ENCODE results near the gene KRT15. TPM values are rescaled to one million over a fixed set of nuclear protein-coding genes. Genes with fewer than 3 reads are reported as not detected.

The KRT15 gene
- total and polyA plus RNA-seq, 9 of the 15 experiments (the other 6 are each of a cell fraction or from before 2014, with no cell fraction given), result 0.28 to 4.4 (median 0.56) TPM

DNA sequence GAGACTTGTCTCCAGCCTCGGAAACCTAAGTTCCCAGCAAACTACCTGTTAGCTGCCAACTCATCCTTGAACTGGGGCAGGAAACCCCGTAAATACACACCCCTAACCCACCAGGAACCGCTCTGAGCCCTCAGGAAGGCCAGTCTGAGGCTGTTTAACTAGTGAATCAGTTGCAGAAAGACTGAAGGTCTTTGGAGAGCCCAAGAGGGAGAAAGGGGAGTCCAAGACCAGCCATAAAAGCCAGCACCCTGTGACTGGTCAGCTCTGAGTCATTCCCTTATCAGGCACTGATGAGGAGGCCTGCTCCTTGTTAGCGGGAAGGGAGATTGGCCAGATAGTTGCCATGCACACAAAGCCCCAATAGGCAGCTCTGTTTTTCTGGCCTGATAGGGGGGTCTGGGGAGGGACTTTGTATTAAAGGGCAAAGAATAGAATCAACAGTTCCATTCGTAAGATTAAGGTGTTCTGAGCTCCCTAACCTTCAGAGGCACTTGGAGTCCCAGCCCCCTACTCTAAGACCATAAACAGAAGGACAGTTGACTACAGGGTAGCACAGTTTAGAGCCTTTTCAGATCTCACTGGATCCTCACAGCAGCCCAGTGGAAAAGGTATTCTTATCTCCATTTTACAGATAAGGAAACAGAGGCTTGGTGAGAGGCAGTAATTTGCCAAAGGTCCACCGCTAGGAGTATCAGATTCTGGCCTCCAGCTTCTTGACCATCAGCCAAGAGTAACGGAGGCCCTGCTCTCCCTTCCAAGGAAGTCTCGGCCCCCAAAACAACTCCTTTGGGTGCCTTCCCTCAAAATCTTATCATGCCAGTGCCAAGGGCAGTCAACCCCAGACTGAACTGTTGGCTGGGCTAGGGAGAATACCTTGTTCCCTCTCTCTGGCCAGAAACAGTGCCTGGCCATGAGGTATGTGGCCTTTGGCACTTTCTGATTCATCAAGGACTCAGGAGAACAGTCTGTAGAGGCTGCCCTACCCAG is 11.7 kb upstream of the KRT15 start (continued):
- TF ChIP-seq, protein P1, sequence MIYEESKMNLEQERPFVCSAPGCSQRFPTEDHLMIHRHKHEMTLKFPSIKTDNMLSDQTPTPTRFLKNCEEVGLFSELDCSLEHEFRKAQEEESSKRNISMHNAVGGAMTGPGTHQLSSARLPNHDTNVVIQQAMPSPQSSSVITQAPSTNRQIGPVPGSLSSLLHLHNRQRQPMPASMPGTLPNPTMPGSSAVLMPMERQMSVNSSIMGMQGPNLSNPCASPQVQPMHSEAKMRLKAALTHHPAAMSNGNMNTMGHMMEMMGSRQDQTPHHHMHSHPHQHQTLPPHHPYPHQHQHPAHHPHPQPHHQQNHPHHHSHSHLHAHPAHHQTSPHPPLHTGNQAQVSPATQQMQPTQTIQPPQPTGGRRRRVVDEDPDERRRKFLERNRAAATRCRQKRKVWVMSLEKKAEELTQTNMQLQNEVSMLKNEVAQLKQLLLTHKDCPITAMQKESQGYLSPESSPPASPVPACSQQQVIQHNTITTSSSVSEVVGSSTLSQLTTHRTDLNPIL (CRISPR knock-in tag; IDR thresholded peaks at IDR 0.05), result no peak
- TF ChIP-seq SIN3B (IDR thresholded peaks at IDR 0.05; ENCODE audit: low read depth), result no peak
- no peak for TF ChIP-seq MED1 (CRISPR knock-in tag; IDR thresholded peaks at IDR 0.05; ENCODE audit: borderline replicate concordance)
- TF ChIP-seq, protein P2, sequence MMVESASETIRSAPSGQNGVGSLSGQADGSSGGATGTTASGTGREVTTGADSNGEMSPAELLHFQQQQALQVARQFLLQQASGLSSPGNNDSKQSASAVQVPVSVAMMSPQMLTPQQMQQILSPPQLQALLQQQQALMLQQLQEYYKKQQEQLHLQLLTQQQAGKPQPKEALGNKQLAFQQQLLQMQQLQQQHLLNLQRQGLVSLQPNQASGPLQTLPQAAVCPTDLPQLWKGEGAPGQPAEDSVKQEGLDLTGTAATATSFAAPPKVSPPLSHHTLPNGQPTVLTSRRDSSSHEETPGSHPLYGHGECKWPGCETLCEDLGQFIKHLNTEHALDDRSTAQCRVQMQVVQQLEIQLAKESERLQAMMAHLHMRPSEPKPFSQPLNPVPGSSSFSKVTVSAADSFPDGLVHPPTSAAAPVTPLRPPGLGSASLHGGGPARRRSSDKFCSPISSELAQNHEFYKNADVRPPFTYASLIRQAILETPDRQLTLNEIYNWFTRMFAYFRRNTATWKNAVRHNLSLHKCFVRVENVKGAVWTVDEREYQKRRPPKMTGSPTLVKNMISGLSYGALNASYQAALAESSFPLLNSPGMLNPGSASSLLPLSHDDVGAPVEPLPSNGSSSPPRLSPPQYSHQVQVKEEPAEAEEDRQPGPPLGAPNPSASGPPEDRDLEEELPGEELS (CRISPR knock-in tag; IDR thresholded peaks at IDR 0.05; ENCODE audit: borderline replicate concordance), result no peak
- peak; percentile 60 for TF ChIP-seq CCNT2 (IDR thresholded peaks at IDR 0.05; ENCODE audit: borderline replicate concordance, extremely low read depth, insufficient read length, low read depth, low read length)
- TF ChIP-seq POLR2AphosphoS5 (IDR thresholded peaks at IDR 0.05; ENCODE audit: control insufficient read depth, insufficient read depth, low read depth, low read length), result peak; percentile 44; the same call in 1 of the 2 replicates
- TF ChIP-seq, protein P3, sequence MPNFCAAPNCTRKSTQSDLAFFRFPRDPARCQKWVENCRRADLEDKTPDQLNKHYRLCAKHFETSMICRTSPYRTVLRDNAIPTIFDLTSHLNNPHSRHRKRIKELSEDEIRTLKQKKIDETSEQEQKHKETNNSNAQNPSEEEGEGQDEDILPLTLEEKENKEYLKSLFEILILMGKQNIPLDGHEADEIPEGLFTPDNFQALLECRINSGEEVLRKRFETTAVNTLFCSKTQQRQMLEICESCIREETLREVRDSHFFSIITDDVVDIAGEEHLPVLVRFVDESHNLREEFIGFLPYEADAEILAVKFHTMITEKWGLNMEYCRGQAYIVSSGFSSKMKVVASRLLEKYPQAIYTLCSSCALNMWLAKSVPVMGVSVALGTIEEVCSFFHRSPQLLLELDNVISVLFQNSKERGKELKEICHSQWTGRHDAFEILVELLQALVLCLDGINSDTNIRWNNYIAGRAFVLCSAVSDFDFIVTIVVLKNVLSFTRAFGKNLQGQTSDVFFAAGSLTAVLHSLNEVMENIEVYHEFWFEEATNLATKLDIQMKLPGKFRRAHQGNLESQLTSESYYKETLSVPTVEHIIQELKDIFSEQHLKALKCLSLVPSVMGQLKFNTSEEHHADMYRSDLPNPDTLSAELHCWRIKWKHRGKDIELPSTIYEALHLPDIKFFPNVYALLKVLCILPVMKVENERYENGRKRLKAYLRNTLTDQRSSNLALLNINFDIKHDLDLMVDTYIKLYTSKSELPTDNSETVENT (CRISPR knock-in tag; IDR thresholded peaks at IDR 0.05), result no peak
- TF ChIP-seq ZNF431 (CRISPR knock-in tag; IDR thresholded peaks at IDR 0.05), result no peak
- TF ChIP-seq, protein P4, sequence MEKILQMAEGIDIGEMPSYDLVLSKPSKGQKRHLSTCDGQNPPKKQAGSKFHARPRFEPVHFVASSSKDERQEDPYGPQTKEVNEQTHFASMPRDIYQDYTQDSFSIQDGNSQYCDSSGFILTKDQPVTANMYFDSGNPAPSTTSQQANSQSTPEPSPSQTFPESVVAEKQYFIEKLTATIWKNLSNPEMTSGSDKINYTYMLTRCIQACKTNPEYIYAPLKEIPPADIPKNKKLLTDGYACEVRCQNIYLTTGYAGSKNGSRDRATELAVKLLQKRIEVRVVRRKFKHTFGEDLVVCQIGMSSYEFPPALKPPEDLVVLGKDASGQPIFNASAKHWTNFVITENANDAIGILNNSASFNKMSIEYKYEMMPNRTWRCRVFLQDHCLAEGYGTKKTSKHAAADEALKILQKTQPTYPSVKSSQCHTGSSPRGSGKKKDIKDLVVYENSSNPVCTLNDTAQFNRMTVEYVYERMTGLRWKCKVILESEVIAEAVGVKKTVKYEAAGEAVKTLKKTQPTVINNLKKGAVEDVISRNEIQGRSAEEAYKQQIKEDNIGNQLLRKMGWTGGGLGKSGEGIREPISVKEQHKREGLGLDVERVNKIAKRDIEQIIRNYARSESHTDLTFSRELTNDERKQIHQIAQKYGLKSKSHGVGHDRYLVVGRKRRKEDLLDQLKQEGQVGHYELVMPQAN (IDR thresholded peaks at IDR 0.05; ENCODE audit: borderline replicate concordance), result no peak
- peak; percentile 98 for TF ChIP-seq ADNP (tag; IDR thresholded peaks at IDR 0.05)
- TF ChIP-seq ZFPM2 (CRISPR knock-in tag; IDR thresholded peaks at IDR 0.05), result no peak
- no peak for TF ChIP-seq ESRRB (CRISPR knock-in tag; IDR thresholded peaks at IDR 0.05; ENCODE audit: borderline replicate concordance)
- TF ChIP-seq RHOXF2B (CRISPR knock-in tag; conservative IDR thresholded peaks at IDR 0.05), result no peak
- TF ChIP-seq BDP1 (IDR thresholded peaks at IDR 0.05; ENCODE audit: insufficient read depth, insufficient read length), result no peak
- TF ChIP-seq RCOR1 (IDR thresholded peaks at IDR 0.05; ENCODE audit: borderline replicate concordance in 1 of 2, low read depth in 2 of 2, low read length in 2 of 2), result peak; percentile 6 to 92; a peak in 2 of 4 replicates
- TF ChIP-seq JUNB (CRISPR knock-in tag; conservative IDR thresholded peaks at IDR 0.05), result peak; percentile 65; the same call in 1 of the 2 replicates
- TF ChIP-seq PHB (CRISPR knock-in tag; IDR thresholded peaks at IDR 0.05), result no peak
- no peak for TF ChIP-seq U2AF1 (optimal IDR thresholded peaks at IDR 0.05; ENCODE audit: low read depth, low read length)
